WTC11 (cell line): ENCODE results near the gene FN3K. TPM values are rescaled to one million over a fixed set of nuclear protein-coding genes. Genes with fewer than 3 reads are reported as not detected.

Experiments used
- ATAC-seq: fragments of 200-7000 bp; cut with Tn5 transposase; 2 replicates; pipeline ENCODE4 v1.10.0; 2021; ENCODE audit warnings: mild to moderate bottlenecking, moderate library complexity
- CTCF ChIA-PET: fragments of 300-600 bp; sonication (Branson Sonifier 250); formaldehyde crosslinking; loops from one replicate; lab custom pipeline; 2021; ENCODE audit warnings: antibody characterized with exemption; lab: Charles Lee
- POLR2A ChIA-PET: fragments of 350-600 bp; sonication (Branson Sonifier 250); formaldehyde crosslinking; loops from one replicate; lab custom pipeline; 2021; ENCODE audit warnings: antibody characterized with exemption; lab: Charles Lee
- DNase-seq: peaks from one replicate; pipeline ENCODE4 v3.0.0; 2021; ENCODE audit warnings: low spot score
- H3K27ac Mint-ChIP-seq: 2 replicates; pipeline ENCODE4 v1.8.0; 2021; ENCODE audit warnings: mixed read lengths
- H3K27me3 Mint-ChIP-seq: 2 replicates; pipeline ENCODE4 v1.8.0; 2021; ENCODE audit warnings: low read depth, mild to moderate bottlenecking, moderate library complexity, mixed read lengths
- H3K36me3 Mint-ChIP-seq: 2 replicates; pipeline ENCODE4 v1.8.0; 2021; ENCODE audit warnings: mixed read lengths
- H3K4me1 Mint-ChIP-seq: 2 replicates; pipeline ENCODE4 v1.8.0; 2022; ENCODE audit warnings: mixed read lengths
- H3K4me3 Mint-ChIP-seq: 2 replicates; pipeline ENCODE4 v1.8.0; 2021; ENCODE audit warnings: mild to moderate bottlenecking, moderate library complexity, mixed read lengths
- H3K9me3 Mint-ChIP-seq: 2 replicates; pipeline ENCODE4 v1.8.0; 2021; ENCODE audit warnings: mixed read lengths
- ATF1 ChIP-seq: sonication (generic); formaldehyde crosslinking; IDR thresholded peaks from 2 replicates; pipeline ENCODE4 v1.8.1; 2023; ENCODE audit warnings: mild to moderate bottlenecking, moderate library complexity, missing genetic modification reagents
- CREB1 ChIP-seq: sonication (generic); formaldehyde crosslinking; IDR thresholded peaks from 2 replicates; pipeline ENCODE4 v1.8.0; 2023; ENCODE audit warnings: mild to moderate bottlenecking, missing genetic modification reagents
- CREM ChIP-seq: sonication (generic); formaldehyde crosslinking; IDR thresholded peaks from 2 replicates; pipeline ENCODE4 v1.8.1; 2022; ENCODE audit warnings: mild to moderate bottlenecking, missing genetic modification reagents, moderate library complexity
- IRF2 ChIP-seq: sonication (generic); formaldehyde crosslinking; IDR thresholded peaks from 2 replicates; pipeline ENCODE4 v1.8.0; 2022; ENCODE audit warnings: low read depth, missing genetic modification reagents, borderline replicate concordance
- NFE2L1 ChIP-seq: sonication (generic); formaldehyde crosslinking; IDR thresholded peaks from 2 replicates; pipeline ENCODE4 v1.8.1; 2023; ENCODE audit warnings: missing genetic modification reagents
- ZBTB21 ChIP-seq: sonication (generic); formaldehyde crosslinking; IDR thresholded peaks from 2 replicates; pipeline ENCODE4 v1.8.1; 2023; ENCODE audit warnings: mild to moderate bottlenecking, missing genetic modification reagents, borderline replicate concordance
- ZNF232 ChIP-seq: sonication (generic); formaldehyde crosslinking; IDR thresholded peaks from 2 replicates; pipeline ENCODE4 v1.8.0; 2022; ENCODE audit warnings: mild to moderate bottlenecking, missing genetic modification reagents
- total RNA-seq: library from RNA; stranded (reverse); gene quantifications from 3 replicates; pipeline ENCODE4 v1.2.3, GENCODE V29; 2021
- TF ChIP-seq, protein P1 (sequence below): sonication (generic); formaldehyde crosslinking; IDR thresholded peaks from 2 replicates; pipeline ENCODE4 v1.8.1; 2023; ENCODE audit warnings: mild to moderate bottlenecking, missing genetic modification reagents
- TF ChIP-seq, protein P2 (sequence below): sonication (generic); formaldehyde crosslinking; IDR thresholded peaks from 2 replicates; pipeline ENCODE4 v1.8.1; 2023; ENCODE audit warnings: mild to moderate bottlenecking, moderate library complexity, missing genetic modification reagents
- TF ChIP-seq, protein P3 (sequence below): sonication (generic); formaldehyde crosslinking; conservative IDR thresholded peaks from 2 replicates; pipeline ENCODE4 v1.8.1; 2023; ENCODE audit warnings: mild to moderate bottlenecking, low read depth, missing genetic modification reagents, moderate library complexity
- TF ChIP-seq, protein P4 (sequence below): sonication (generic); formaldehyde crosslinking; IDR thresholded peaks from 2 replicates; pipeline ENCODE4 v1.8.0; 2022; ENCODE audit warnings: missing genetic modification reagents

The FN3K gene
- total RNA-seq, 1 experiment from 2014 or later, result 19.3 TPM

DNA sequence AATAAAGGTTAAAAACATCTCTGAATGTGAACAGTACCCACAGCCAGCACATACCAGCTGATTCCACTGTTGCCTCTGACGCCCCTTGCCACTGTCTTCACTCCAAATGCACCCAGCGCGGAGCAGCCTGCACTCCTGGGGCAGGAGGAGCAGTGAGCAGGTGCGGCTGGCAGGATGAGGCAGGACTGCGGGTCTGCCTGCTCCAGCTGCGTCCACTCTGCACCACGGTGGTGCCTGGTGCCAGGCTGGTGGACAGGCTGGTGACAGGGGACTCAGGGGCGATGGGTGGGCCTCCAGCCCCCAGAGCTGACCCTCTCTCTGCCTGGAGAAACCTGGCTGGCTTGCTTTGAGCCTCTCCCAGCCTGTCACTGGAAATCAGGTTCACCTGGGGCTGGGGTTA is 46.3 kb upstream of the FN3K start:
- ATAC-seq, result no peak
- H3K4me1 Mint-ChIP-seq, result no peaks in the 10 kb centered on the region
- ChIA-PET POLR2A (no interaction called here), CTCF (interaction anchor here (1.2 to 1.6 kb wide), 3 partner anchors 20 to 44 kb away, joined by 3 to 6 read pairs (median 4); no protein-coding TSS in a partner anchor)
- TF ChIP-seq, protein P1, sequence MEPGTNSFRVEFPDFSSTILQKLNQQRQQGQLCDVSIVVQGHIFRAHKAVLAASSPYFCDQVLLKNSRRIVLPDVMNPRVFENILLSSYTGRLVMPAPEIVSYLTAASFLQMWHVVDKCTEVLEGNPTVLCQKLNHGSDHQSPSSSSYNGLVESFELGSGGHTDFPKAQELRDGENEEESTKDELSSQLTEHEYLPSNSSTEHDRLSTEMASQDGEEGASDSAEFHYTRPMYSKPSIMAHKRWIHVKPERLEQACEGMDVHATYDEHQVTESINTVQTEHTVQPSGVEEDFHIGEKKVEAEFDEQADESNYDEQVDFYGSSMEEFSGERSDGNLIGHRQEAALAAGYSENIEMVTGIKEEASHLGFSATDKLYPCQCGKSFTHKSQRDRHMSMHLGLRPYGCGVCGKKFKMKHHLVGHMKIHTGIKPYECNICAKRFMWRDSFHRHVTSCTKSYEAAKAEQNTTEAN (CRISPR knock-in tag), result no peak
- TF ChIP-seq, protein P2, sequence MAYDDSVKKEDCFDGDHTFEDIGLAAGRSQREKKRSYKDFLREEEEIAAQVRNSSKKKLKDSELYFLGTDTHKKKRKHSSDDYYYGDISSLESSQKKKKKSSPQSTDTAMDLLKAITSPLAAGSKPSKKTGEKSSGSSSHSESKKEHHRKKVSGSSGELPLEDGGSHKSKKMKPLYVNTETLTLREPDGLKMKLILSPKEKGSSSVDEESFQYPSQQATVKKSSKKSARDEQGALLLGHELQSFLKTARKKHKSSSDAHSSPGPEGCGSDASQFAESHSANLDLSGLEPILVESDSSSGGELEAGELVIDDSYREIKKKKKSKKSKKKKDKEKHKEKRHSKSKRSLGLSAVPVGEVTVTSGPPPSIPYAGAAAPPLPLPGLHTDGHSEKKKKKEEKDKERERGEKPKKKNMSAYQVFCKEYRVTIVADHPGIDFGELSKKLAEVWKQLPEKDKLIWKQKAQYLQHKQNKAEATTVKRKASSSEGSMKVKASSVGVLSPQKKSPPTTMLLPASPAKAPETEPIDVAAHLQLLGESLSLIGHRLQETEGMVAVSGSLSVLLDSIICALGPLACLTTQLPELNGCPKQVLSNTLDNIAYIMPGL, result no peak
- TF ChIP-seq CREB1 (CRISPR knock-in tag) (no peak), IRF2 (CRISPR knock-in tag) (no peak)
- no peak overlapping the region for H3K4me3 Mint-ChIP-seq
- no peaks in the 10 kb centered on the region for H3K36me3 Mint-ChIP-seq
- no peaks in the 10 kb centered on the region for H3K27me3 Mint-ChIP-seq
- H3K9me3 Mint-ChIP-seq, result no peaks in the 10 kb centered on the region
- no peak for DNase-seq
- no peak overlapping the region for H3K27ac Mint-ChIP-seq

DNA sequence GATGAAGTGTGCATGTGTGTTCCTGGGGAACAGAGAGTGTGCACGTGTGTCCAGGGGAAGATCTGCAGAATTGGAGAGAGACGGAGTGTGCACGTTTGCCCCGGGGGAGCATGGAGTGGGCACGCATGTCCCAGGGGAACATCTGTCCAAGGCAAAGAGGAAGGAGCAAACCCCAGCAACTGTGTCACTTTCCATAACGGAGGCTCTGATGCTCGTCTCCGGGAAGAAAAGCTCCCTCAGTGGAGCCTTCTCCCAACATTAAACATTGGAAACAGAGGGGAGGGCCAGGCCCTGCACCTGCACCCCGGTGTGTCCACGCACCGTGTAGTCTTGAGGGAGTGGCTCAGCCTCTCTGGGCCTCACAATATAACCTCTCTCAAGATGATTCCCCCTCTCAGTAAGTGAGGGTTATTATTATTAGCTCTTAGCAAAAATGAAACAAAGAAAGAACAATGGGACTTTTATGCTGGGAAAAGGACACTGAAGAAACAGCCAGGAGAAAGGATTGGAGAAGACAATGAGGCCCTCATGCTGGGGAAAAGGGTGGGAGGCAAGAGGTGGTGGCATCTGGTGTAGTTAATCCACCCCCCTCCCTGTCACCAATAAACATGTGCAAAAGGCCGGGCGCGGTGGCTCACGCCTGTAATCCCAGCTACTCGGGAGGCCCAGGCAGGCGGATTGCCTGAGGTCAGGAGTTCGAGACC is 44.5 kb upstream of the FN3K start:
- peaks cover 19% of the 10 kb centered on the region for H3K27me3 Mint-ChIP-seq
- H3K9me3 Mint-ChIP-seq, result peaks cover 8% of the 10 kb centered on the region
- no peak for DNase-seq
- CTCF ChIA-PET, result no interaction called here
- H3K4me1 Mint-ChIP-seq, result no peaks in the 10 kb centered on the region
- TF ChIP-seq CREM (no peak), NFE2L1 (CRISPR knock-in tag) (no peak), ZNF232 (CRISPR knock-in tag) (no peak), ZBTB21 (CRISPR knock-in tag) (no peak)
- TF ChIP-seq, protein P3, sequence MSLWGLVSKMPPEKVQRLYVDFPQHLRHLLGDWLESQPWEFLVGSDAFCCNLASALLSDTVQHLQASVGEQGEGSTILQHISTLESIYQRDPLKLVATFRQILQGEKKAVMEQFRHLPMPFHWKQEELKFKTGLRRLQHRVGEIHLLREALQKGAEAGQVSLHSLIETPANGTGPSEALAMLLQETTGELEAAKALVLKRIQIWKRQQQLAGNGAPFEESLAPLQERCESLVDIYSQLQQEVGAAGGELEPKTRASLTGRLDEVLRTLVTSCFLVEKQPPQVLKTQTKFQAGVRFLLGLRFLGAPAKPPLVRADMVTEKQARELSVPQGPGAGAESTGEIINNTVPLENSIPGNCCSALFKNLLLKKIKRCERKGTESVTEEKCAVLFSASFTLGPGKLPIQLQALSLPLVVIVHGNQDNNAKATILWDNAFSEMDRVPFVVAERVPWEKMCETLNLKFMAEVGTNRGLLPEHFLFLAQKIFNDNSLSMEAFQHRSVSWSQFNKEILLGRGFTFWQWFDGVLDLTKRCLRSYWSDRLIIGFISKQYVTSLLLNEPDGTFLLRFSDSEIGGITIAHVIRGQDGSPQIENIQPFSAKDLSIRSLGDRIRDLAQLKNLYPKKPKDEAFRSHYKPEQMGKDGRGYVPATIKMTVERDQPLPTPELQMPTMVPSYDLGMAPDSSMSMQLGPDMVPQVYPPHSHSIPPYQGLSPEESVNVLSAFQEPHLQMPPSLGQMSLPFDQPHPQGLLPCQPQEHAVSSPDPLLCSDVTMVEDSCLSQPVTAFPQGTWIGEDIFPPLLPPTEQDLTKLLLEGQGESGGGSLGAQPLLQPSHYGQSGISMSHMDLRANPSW (CRISPR knock-in tag), result no peak
- TF ChIP-seq, protein P4, sequence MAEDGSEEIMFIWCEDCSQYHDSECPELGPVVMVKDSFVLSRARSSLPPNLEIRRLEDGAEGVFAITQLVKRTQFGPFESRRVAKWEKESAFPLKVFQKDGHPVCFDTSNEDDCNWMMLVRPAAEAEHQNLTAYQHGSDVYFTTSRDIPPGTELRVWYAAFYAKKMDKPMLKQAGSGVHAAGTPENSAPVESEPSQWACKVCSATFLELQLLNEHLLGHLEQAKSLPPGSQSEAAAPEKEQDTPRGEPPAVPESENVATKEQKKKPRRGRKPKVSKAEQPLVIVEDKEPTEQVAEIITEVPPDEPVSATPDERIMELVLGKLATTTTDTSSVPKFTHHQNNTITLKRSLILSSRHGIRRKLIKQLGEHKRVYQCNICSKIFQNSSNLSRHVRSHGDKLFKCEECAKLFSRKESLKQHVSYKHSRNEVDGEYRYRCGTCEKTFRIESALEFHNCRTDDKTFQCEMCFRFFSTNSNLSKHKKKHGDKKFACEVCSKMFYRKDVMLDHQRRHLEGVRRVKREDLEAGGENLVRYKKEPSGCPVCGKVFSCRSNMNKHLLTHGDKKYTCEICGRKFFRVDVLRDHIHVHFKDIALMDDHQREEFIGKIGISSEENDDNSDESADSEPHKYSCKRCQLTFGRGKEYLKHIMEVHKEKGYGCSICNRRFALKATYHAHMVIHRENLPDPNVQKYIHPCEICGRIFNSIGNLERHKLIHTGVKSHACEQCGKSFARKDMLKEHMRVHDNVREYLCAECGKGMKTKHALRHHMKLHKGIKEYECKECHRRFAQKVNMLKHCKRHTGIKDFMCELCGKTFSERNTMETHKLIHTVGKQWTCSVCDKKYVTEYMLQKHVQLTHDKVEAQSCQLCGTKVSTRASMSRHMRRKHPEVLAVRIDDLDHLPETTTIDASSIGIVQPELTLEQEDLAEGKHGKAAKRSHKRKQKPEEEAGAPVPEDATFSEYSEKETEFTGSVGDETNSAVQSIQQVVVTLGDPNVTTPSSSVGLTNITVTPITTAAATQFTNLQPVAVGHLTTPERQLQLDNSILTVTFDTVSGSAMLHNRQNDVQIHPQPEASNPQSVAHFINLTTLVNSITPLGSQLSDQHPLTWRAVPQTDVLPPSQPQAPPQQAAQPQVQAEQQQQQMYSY (CRISPR knock-in tag), result no peak
- H3K27ac Mint-ChIP-seq, result no peak overlapping the region
- ATAC-seq, result no peak
- H3K4me3 Mint-ChIP-seq, result no peak overlapping the region
- POLR2A ChIA-PET, result interaction anchor here (0.6 kb wide), 2 partner anchors 57 to 198 kb away, joined by 3 read pairs; no protein-coding TSS in a partner anchor
- H3K36me3 Mint-ChIP-seq, result peaks cover 4% of the 10 kb centered on the region

DNA sequence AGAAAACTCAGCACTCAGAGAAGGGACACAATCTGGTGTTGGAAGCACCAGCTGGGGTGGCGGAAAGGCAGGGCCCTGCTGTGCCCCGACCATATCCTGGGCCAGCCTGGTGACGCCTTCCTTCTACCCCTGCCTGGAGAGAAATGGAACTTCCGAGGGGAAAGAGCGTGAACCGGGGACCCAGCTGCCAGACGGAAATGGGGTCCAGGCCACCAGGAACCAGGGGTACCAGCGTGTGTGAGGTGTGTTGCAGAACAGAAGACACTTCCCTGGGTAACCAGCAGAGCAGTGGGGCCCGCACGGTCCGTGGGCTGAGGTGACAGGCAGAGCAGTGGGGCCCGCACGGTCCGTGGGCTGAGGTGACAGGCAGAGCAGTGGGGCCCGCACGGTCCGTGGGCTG is 43.7 kb upstream of the FN3K start:
- Mint-ChIP-seq H3K27ac (no peak overlapping the region), H3K4me3 (no peak overlapping the region), H3K36me3 (peaks cover 4% of the 10 kb centered on the region), H3K27me3 (peaks cover 26% of the 10 kb centered on the region), H3K4me1 (no peaks in the 10 kb centered on the region), H3K9me3 (peaks cover 8% of the 10 kb centered on the region)
- DNase-seq (no peak), ATAC-seq (no peak)
- ChIA-PET POLR2A (no interaction called here), CTCF (no interaction called here)
- TF ChIP-seq ATF1, result no peak
